ENCODE measurements around the gene ARVCF. TPM values are rescaled to one million over a fixed set of nuclear protein-coding genes. Genes with fewer than 3 reads are reported as not detected.

ARVCF gene, protein sequence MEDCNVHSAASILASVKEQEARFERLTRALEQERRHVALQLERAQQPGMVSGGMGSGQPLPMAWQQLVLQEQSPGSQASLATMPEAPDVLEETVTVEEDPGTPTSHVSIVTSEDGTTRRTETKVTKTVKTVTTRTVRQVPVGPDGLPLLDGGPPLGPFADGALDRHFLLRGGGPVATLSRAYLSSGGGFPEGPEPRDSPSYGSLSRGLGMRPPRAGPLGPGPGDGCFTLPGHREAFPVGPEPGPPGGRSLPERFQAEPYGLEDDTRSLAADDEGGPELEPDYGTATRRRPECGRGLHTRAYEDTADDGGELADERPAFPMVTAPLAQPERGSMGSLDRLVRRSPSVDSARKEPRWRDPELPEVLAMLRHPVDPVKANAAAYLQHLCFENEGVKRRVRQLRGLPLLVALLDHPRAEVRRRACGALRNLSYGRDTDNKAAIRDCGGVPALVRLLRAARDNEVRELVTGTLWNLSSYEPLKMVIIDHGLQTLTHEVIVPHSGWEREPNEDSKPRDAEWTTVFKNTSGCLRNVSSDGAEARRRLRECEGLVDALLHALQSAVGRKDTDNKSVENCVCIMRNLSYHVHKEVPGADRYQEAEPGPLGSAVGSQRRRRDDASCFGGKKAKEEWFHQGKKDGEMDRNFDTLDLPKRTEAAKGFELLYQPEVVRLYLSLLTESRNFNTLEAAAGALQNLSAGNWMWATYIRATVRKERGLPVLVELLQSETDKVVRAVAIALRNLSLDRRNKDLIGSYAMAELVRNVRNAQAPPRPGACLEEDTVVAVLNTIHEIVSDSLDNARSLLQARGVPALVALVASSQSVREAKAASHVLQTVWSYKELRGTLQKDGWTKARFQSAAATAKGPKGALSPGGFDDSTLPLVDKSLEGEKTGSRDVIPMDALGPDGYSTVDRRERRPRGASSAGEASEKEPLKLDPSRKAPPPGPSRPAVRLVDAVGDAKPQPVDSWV
- total RNA-seq (2012; rRNA removed), result 2.8 and 6.6 TPM in 2 replicates

DNA sequence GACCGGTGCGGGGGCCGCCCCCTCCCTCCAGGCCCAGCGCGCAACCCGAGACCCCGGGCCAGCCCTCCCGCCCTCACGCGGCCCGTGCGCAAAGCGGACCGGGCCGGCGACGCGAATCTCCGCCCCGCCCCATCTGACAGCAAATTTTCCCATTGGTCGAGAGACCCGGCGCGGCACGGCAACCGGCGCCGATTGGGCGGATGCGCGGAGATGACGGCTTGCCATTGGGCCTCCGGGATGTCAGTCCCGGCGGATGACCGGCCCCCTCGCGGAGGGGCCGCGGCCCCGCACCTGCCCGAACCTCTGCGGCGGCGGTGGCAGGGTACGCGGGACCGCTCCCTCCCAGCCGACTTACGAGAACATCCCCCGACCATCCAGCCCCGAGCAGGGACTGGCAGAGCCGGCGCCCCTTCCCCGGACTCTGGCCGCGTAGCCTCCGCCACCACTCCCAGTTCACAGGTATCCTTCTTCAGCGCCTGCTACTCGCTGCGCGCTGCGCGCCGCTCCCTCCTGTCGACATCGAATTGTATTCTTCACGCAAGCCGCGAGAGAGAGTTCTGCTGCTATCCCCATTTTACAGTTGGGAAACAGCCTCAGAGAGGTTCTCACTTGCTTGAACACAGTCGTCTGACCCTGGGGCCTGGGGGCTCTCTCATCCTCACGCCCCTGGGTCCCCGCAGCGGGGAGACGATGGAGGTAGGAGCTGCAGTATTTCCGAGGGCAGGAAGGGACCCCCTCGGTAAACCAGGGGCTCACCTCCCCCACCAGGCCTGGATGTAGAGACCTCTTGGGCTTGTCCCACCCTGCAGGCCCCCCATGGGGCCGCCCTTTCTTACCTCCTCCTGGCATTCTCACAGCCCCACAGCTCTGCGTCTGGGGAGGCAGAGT is at the start of gene ARVCF:
Gene ARVCF (minus strand): TSS at position 90 of the 888 bp plus-strand sequence. CDS start 26,029 bp downstream, outside the sequence.
- Histone ChIP-seq H3K27me3 (ENCODE audit: control insufficient read depth, insufficient read depth, low read length) (peaks cover 28% of the 10 kb centered on the region), H3K4me3 (ENCODE audit: low read length) (peak within 1 kb of the TSS; percentile 72), H3K36me3 (ENCODE audit: insufficient read depth, low read length) (no peaks in the 10 kb centered on the region), H3K9me3 (replicated peaks; ENCODE audit: low read length) (no peaks in the 10 kb centered on the region), H3K9ac (ENCODE audit: low read depth, low read length) (peak within 1 kb of the TSS; percentile 38), H3K4me2 (ENCODE audit: low read length) (peak within 1 kb of the TSS; percentile 82), H3K4me1 (ENCODE audit: control insufficient read depth, insufficient read depth, low read length) (peaks cover 16% of the 10 kb centered on the region)

DNA sequence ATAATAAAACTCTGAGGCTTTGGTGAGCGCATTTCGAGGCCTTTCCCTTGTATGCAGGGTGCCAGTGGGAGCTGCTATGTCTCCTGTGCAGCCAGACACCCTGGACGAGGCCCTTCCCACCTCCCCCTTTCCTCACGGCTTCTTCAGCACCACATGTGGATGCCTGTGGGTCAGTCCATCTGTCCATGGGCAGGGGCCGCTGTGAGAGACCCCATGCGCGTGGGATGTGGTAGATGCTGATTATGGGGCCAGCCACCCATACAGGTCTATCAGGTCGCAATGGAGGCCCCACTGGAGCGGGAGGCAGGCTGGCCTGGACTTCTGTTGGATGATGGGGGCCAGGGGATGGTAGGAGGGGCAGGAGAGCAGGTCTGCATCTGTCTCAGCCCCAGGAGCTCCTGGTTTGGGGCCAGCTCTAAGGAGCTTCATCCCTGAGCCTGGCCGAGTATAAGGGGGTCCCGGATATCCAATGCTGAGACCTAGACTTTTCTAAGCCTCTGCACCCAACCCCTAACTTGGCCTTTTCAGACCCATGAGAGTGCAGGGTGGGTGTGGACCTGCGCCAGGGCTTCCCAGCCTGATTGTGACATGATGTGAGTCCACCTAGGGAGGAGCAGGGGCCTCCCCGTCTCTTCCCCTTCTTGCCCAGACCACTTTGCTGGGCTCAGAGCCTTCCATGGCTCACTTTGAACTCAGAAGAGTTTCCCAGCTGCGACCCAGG is 49.4 kb upstream of the ARVCF start:
- H3K9me3 ChIP-seq (replicated peaks; ENCODE audit: low read length), result no peaks in the 10 kb centered on the region
- H3K4me1 ChIP-seq (ENCODE audit: control insufficient read depth, insufficient read depth, low read length), result peaks cover 21% of the 10 kb centered on the region
- H3K27me3 ChIP-seq (ENCODE audit: control insufficient read depth, insufficient read depth, low read length), result no peaks in the 10 kb centered on the region
- no peak overlapping the region for H3K4me3 ChIP-seq (ENCODE audit: low read length)
- H3K36me3 ChIP-seq (ENCODE audit: insufficient read depth, low read length), result peaks cover 28% of the 10 kb centered on the region
- H3K9ac ChIP-seq (ENCODE audit: low read depth, low read length), result no peak overlapping the region
- H3K4me2 ChIP-seq (ENCODE audit: low read length), result no peak overlapping the region

DNA sequence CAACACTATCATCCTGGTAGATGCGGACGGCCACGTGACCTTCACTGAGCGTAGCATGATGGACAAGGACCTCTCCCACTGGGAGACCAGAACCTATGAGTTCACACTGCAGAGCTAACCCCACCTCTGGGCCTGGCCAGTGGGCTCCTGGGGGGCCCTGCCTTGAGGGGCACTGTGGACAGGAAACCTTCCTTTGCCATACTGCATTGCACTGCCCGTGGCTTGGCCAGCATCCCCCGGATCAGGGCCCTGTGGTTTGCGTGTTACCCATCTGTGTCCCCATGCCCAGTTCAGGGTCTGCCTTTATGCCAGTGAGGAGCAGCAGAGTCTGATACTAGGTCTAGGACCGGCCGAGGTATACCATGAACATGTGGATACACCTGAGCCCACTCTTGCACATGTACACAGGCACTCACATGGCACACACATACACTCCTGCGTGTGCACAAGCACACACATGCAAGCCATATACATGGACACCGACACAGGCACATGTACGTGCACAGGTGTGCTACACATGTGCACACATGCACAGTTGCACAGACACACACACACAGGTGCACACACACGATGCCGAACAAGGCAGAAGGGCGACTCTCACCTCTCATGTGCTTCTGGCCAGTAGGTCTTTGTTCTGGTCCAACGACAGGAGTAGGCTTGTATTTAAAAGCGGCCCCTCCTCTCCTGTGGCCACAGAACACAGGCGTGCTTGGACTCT is 48.1 kb upstream of the ARVCF start:
- no peak overlapping the region for H3K9ac ChIP-seq (ENCODE audit: low read depth, low read length)
- no peak overlapping the region for H3K4me3 ChIP-seq (ENCODE audit: low read length)
- no peak overlapping the region for H3K4me2 ChIP-seq (ENCODE audit: low read length)
- no peaks in the 10 kb centered on the region for H3K9me3 ChIP-seq (replicated peaks; ENCODE audit: low read length)
- peaks cover 32% of the 10 kb centered on the region for H3K36me3 ChIP-seq (ENCODE audit: insufficient read depth, low read length)
- no peaks in the 10 kb centered on the region for H3K27me3 ChIP-seq (ENCODE audit: control insufficient read depth, insufficient read depth, low read length)
- H3K4me1 ChIP-seq (ENCODE audit: control insufficient read depth, insufficient read depth, low read length), result peaks cover 25% of the 10 kb centered on the region

DNA sequence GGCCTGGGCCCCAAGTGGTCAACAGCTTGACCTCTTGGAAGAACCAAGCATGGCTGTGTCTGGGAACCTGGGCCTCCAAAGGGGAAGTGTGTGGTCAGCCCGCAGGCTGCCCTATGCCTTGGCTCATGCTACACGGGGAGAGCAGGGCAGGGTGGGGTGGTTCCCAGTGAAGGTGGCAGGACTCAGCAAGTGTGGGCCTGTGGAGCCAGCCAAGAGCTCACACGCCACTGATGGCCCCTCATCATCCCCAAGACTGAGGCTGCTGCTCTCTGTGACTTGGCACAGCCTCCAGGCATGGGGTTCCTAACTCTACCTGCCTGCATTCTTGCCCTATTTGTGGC is 47.5 kb upstream of the ARVCF start:
- Histone ChIP-seq H3K9ac (ENCODE audit: low read depth, low read length) (no peak overlapping the region), H3K36me3 (ENCODE audit: insufficient read depth, low read length) (peaks cover 32% of the 10 kb centered on the region), H3K27me3 (ENCODE audit: control insufficient read depth, insufficient read depth, low read length) (no peaks in the 10 kb centered on the region), H3K4me1 (ENCODE audit: control insufficient read depth, insufficient read depth, low read length) (peaks cover 25% of the 10 kb centered on the region), H3K9me3 (replicated peaks; ENCODE audit: low read length) (no peaks in the 10 kb centered on the region), H3K4me3 (ENCODE audit: low read length) (no peak overlapping the region), H3K4me2 (ENCODE audit: low read length) (no peak overlapping the region)

DNA sequence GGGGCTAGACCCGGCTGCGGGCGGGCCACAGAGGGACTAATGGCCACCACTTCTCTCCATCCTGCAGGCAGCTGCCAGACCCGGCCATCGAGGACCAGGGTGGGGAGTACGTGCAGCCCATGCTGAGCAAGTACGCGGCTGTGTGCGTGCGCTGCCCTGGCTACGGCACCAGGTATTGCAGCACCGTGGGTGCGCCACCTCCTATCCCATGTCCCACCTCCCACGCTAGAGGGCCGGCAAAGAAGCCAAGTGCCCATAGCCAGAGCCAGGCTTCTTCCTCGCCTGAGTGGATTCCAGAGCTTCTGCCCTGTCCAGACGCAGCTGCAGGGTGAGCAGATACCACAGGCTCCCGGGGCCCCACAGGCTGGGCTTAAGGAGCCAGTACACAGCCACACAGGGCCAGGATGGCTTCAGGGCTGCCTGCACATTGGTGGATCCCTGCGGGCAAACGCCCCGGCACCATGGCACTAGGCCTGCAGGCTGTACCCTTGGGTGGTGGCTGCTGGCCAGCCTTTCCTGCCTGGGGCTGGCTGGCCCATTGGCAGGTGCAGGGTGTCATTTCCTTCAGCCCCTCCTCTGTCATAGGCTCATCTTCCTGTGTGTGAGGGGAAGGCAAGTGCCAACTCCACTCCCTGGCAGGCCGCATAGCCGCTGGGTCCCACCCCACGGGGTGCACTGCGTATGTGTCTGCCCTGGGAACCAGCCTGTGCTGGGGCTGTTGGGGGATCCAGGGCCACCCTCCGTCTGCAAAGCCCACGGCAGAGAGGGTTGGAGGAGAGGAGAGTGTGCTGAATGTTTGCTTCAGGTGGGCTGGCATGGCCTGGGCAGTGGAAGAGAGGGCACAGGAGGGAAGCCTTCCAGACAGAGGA is 46.9 kb upstream of the ARVCF start:
- no peak overlapping the region for H3K4me3 ChIP-seq (ENCODE audit: low read length)
- peaks cover 32% of the 10 kb centered on the region for H3K36me3 ChIP-seq (ENCODE audit: insufficient read depth, low read length)
- H3K9ac ChIP-seq (ENCODE audit: low read depth, low read length), result no peak overlapping the region
- H3K9me3 ChIP-seq (replicated peaks; ENCODE audit: low read length), result no peaks in the 10 kb centered on the region
- H3K4me1 ChIP-seq (ENCODE audit: control insufficient read depth, insufficient read depth, low read length), result peaks cover 25% of the 10 kb centered on the region
- no peaks in the 10 kb centered on the region for H3K27me3 ChIP-seq (ENCODE audit: control insufficient read depth, insufficient read depth, low read length)
- no peak overlapping the region for H3K4me2 ChIP-seq (ENCODE audit: low read length)

DNA sequence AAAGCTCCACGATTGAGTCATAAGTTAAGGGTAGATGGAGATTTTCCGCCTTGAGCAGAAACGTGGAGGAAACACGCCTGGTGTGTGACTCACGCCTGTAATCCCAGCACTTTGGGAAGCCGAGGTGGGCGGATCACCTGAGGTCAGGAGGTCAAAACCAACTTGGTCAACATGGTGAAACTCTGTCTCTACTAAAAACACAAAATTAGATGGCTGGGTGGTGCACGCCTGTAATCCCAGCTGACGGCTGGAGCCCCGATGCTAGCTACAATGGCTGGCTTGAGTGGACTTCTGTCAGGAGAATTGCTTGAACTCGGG is 46.1 kb upstream of the ARVCF start:
- H3K4me2 ChIP-seq (ENCODE audit: low read length), result peak overlapping the region; percentile 31
- no peaks in the 10 kb centered on the region for H3K9me3 ChIP-seq (replicated peaks; ENCODE audit: low read length)
- H3K27me3 ChIP-seq (ENCODE audit: control insufficient read depth, insufficient read depth, low read length), result no peaks in the 10 kb centered on the region
- H3K4me3 ChIP-seq (ENCODE audit: low read length), result no peak overlapping the region
- peaks cover 36% of the 10 kb centered on the region for H3K36me3 ChIP-seq (ENCODE audit: insufficient read depth, low read length)
- H3K9ac ChIP-seq (ENCODE audit: low read depth, low read length), result no peak overlapping the region
- H3K4me1 ChIP-seq (ENCODE audit: control insufficient read depth, insufficient read depth, low read length), result peaks cover 25% of the 10 kb centered on the region

DNA sequence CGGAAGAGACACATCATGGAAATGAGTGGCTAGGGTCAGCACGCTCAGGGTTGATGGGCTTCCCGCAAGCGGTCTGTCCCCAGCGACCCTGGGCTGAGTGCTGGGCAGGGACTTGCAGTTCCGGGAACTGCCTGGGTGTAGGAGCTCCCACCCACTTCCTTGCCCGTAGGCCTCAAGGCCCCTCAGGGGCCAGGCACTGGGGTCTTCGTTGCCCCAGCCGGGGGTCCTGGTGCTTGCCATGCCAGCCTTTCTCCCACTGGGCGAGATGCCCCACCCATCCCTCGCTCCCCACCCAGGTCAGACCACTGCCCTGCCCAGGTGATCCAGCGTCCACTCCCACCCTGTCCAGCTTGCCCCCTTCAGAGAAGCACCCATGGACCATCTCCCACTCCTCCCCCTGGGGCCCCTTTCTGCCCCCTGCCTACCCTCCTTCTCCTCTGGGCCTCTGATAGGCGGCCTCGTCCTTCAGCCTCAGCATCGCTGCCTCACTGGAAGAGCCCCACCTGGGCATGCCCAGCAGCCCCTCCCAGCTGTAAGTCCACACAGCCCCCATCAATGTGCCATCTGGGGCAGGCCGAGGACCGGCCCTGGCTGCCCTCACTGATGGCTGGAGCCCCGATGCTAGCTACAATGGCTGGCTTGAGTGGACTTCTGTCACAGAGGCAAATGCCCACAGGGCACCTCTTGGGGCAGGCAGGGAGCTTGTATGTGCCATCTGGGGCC is 45.6 kb upstream of the ARVCF start:
- Histone ChIP-seq H3K27me3 (ENCODE audit: control insufficient read depth, insufficient read depth, low read length) (no peaks in the 10 kb centered on the region), H3K4me3 (ENCODE audit: low read length) (no peak overlapping the region), H3K9ac (ENCODE audit: low read depth, low read length) (no peak overlapping the region), H3K36me3 (ENCODE audit: insufficient read depth, low read length) (peaks cover 41% of the 10 kb centered on the region), H3K4me2 (ENCODE audit: low read length) (peak overlapping the region; percentile 4), H3K9me3 (replicated peaks; ENCODE audit: low read length) (no peaks in the 10 kb centered on the region), H3K4me1 (ENCODE audit: control insufficient read depth, insufficient read depth, low read length) (peaks cover 25% of the 10 kb centered on the region)

DNA sequence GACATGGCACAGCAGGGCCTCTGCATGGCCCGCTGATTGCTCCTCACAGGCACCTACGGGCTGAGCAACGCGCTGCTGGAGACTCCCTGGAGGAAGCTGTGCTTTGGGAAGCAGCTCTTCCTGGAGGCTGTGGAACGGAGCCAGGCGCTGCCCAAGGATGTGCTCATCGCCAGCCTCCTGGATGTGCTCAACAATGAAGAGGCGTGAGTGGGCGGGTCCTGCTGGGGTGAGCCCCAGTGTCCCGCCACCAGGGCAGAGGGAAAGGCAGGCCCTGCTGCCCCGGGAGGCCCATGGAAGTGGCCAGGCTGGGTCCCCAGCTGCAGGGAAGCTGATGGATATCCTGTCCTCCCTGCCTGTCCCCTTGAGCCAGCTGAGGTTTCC is 44.8 kb upstream of the ARVCF start:
- Histone ChIP-seq H3K9ac (ENCODE audit: low read depth, low read length) (no peak overlapping the region), H3K27me3 (ENCODE audit: control insufficient read depth, insufficient read depth, low read length) (no peaks in the 10 kb centered on the region), H3K4me3 (ENCODE audit: low read length) (no peak overlapping the region), H3K9me3 (replicated peaks; ENCODE audit: low read length) (no peaks in the 10 kb centered on the region), H3K4me1 (ENCODE audit: control insufficient read depth, insufficient read depth, low read length) (peaks cover 25% of the 10 kb centered on the region), H3K4me2 (ENCODE audit: low read length) (peak overlapping the region; percentile 13), H3K36me3 (ENCODE audit: insufficient read depth, low read length) (peaks cover 48% of the 10 kb centered on the region)

DNA sequence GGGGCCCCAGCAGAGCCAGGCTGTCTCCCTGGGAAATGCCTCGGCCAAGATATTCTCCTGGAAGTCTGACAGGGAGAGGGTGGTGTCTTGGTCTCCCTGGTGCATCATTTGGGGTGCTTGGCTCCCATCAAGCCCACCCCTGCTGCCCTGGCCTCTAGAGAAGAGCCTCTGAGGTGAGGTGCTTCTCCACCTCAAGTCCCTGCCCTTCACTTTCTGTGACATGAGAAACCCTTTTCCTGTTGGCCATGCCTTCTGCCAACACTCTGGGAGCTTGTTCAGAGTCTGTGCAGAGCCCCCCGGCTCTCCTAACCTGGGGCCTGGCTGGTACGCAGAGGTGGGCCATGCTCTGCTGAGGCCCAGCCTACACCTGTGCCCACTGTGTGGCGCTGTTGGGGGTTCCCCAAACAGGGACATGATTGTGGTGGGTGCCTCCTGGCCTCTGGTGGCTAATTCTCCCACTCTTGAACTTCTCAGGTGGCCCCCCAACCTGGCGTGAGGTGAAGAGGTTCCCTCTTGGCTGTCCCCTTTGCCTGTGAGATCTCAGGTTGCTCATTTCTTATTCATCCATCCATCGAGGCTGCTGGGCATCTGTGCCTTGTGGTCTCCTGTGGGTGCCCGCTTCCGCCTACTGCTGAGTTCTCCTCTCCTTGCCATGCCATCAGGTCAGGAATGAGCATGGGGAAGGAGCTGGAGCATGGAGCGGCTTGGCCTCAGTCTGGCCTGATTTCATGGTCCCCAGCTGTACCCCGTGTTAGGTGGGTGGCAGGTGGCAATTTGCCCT is 44.3 kb upstream of the ARVCF start:
- H3K36me3 ChIP-seq (ENCODE audit: insufficient read depth, low read length), result peaks cover 54% of the 10 kb centered on the region
- no peak overlapping the region for H3K4me3 ChIP-seq (ENCODE audit: low read length)
- no peaks in the 10 kb centered on the region for H3K9me3 ChIP-seq (replicated peaks; ENCODE audit: low read length)
- H3K9ac ChIP-seq (ENCODE audit: low read depth, low read length), result no peak overlapping the region
- H3K4me2 ChIP-seq (ENCODE audit: low read length), result peak overlapping the region; percentile 13
- no peaks in the 10 kb centered on the region for H3K27me3 ChIP-seq (ENCODE audit: control insufficient read depth, insufficient read depth, low read length)
- peaks cover 25% of the 10 kb centered on the region for H3K4me1 ChIP-seq (ENCODE audit: control insufficient read depth, insufficient read depth, low read length)

Data from skeletal muscle satellite cell (primary cell).